ENCODE results near the gene ATP8B3. TPM values are rescaled to one million over a fixed set of nuclear protein-coding genes. Genes with fewer than 3 reads are reported as not detected.

The ATP8B3 gene
- total and polyA plus RNA-seq, 2 of the 13 experiments (the other 11 are each of a cell fraction or from before 2014, with no cell fraction given), result 2.6 to 5.9 TPM

DNA sequence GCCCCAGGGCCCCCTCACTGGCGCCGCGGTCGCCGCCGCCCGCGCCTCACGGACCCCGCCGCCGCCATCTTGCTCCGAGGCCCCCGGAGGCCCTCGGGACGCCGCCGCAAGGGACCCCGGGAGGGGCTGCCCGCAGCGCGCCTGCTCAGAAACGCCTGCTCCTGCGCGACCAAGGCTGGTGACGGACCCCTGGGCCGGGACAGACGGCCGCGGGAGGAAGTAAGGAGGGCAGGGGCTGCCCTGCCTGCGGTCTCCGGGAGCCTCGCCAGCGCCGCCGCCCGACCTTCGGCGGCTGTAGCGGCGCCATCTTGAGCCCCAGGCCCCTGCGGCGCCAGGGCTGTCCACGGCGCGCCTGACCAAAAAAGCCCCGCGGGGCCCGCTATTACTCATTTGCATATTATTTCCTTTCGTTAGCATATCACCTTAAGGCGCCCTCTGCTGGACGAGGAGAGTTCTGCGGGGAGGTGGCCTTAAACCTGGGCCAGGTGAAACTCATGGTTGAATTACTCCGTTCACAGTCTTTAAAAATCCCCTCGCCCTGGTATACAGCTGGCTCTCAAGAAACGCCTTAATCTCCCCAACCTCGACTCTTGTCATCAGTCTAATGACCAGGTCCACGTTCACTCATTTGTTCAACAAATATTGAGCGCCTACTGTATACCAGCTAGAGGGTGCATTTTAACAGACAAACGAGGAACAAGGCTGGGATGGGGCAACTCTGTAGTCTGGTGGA lies 36.5 kb upstream of the ATP8B3 start, which contains the start of gene REXO1 (continued):
- TF ChIP-seq, protein P1, sequence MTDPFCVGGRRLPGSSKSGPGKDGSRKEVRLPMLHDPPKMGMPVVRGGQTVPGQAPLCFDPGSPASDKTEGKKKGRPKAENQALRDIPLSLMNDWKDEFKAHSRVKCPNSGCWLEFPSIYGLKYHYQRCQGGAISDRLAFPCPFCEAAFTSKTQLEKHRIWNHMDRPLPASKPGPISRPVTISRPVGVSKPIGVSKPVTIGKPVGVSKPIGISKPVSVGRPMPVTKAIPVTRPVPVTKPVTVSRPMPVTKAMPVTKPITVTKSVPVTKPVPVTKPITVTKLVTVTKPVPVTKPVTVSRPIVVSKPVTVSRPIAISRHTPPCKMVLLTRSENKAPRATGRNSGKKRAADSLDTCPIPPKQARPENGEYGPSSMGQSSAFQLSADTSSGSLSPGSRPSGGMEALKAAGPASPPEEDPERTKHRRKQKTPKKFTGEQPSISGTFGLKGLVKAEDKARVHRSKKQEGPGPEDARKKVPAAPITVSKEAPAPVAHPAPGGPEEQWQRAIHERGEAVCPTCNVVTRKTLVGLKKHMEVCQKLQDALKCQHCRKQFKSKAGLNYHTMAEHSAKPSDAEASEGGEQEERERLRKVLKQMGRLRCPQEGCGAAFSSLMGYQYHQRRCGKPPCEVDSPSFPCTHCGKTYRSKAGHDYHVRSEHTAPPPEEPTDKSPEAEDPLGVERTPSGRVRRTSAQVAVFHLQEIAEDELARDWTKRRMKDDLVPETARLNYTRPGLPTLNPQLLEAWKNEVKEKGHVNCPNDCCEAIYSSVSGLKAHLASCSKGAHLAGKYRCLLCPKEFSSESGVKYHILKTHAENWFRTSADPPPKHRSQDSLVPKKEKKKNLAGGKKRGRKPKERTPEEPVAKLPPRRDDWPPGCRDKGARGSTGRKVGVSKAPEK (CRISPR knock-in tag; IDR thresholded peaks at IDR 0.05; ENCODE audit: borderline replicate concordance), result no peak
- peak; percentile 45; the same call in 1 of the 2 replicates for TF ChIP-seq ZIK1 (CRISPR knock-in tag; IDR thresholded peaks at IDR 0.05; ENCODE audit: borderline replicate concordance, low read depth)
- no peak for TF ChIP-seq SATB2 (CRISPR knock-in tag; IDR thresholded peaks at IDR 0.05)
- TF ChIP-seq RAD51 (IDR thresholded peaks at IDR 0.05; ENCODE audit: borderline replicate concordance), result no peak
- TF ChIP-seq, protein P2, sequence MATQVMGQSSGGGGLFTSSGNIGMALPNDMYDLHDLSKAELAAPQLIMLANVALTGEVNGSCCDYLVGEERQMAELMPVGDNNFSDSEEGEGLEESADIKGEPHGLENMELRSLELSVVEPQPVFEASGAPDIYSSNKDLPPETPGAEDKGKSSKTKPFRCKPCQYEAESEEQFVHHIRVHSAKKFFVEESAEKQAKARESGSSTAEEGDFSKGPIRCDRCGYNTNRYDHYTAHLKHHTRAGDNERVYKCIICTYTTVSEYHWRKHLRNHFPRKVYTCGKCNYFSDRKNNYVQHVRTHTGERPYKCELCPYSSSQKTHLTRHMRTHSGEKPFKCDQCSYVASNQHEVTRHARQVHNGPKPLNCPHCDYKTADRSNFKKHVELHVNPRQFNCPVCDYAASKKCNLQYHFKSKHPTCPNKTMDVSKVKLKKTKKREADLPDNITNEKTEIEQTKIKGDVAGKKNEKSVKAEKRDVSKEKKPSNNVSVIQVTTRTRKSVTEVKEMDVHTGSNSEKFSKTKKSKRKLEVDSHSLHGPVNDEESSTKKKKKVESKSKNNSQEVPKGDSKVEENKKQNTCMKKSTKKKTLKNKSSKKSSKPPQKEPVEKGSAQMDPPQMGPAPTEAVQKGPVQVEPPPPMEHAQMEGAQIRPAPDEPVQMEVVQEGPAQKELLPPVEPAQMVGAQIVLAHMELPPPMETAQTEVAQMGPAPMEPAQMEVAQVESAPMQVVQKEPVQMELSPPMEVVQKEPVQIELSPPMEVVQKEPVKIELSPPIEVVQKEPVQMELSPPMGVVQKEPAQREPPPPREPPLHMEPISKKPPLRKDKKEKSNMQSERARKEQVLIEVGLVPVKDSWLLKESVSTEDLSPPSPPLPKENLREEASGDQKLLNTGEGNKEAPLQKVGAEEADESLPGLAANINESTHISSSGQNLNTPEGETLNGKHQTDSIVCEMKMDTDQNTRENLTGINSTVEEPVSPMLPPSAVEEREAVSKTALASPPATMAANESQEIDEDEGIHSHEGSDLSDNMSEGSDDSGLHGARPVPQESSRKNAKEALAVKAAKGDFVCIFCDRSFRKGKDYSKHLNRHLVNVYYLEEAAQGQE (IDR thresholded peaks at IDR 0.05; ENCODE audit: borderline replicate concordance in 1 of 2, low read depth in 1 of 2, low read length in 2 of 2), result no peak
- no peak for TF ChIP-seq ATF7 (IDR thresholded peaks at IDR 0.05)
- TF ChIP-seq ATF7 (CRISPR knock-in tag; IDR thresholded peaks at IDR 0.05), result no peak
- no peak for TF ChIP-seq ZNF207 (IDR thresholded peaks at IDR 0.05; ENCODE audit: borderline replicate concordance)
- no peak for TF ChIP-seq ZNF589 (CRISPR knock-in tag; conservative IDR thresholded peaks at IDR 0.05)
- TF ChIP-seq YY1 (IDR thresholded peaks at IDR 0.05; ENCODE audit: insufficient read depth, insufficient replicate concordance, low read depth, low read length), result peak; percentile 96
- peak; percentile 74; the same call in 1 of the 2 replicates for TF ChIP-seq EEA1 (CRISPR knock-in tag; IDR thresholded peaks at IDR 0.05; ENCODE audit: borderline replicate concordance)
- no peak for TF ChIP-seq IRF1 (CRISPR knock-in tag; IDR thresholded peaks at IDR 0.05; ENCODE audit: low read depth)
- TF ChIP-seq, protein P3, sequence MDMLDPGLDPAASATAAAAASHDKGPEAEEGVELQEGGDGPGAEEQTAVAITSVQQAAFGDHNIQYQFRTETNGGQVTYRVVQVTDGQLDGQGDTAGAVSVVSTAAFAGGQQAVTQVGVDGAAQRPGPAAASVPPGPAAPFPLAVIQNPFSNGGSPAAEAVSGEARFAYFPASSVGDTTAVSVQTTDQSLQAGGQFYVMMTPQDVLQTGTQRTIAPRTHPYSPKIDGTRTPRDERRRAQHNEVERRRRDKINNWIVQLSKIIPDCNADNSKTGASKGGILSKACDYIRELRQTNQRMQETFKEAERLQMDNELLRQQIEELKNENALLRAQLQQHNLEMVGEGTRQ (IDR thresholded peaks at IDR 0.05; ENCODE audit: low read depth, low read length), result no peak
- TF ChIP-seq, protein P3 (CRISPR knock-in tag; IDR thresholded peaks at IDR 0.05; ENCODE audit: borderline replicate concordance), result peak; percentile 38; the same call in 1 of the 2 replicates
- 0 out of 2 replicates have a peak, but pooled peaks have one; percentile 35 for TF ChIP-seq ATF7-NPFF (CRISPR knock-in tag; IDR thresholded peaks at IDR 0.05; ENCODE audit: low read depth)
- no peak for TF ChIP-seq REXO4 (CRISPR knock-in tag; IDR thresholded peaks at IDR 0.05; ENCODE audit: borderline replicate concordance)
- peak; percentile 98 for TF ChIP-seq ZNF335 (CRISPR knock-in tag; IDR thresholded peaks at IDR 0.05)
- no peak for TF ChIP-seq ZNF776 (CRISPR knock-in tag; IDR thresholded peaks at IDR 0.05)
- TF ChIP-seq ZNF143 (CRISPR knock-in tag; IDR thresholded peaks at IDR 0.05), result peak; percentile 91
- peak; percentile 93; the same call in 1 of the 2 replicates for TF ChIP-seq HDAC6 (IDR thresholded peaks at IDR 0.05; ENCODE audit: low read depth, low read length)
